Cardiac muscle cell (in vitro differentiated cells and primary cell): ENCODE data around the gene GID8. TPM values are rescaled to one million over a fixed set of nuclear protein-coding genes. Genes with fewer than 3 reads are reported as not detected.

Experiments
- DNase-seq, 2 donors: peaks; one replicate each; pipeline versions ENCODE4 v3.0.0 to v3.0.0-alpha.2; 2010 to 2017; ENCODE audit warnings: low read depth in 1 of 2, low spot score in 1 of 2
- H3K27ac ChIP-seq: fragments of 200-600 bp; sonication (generic); 2 replicates; pipeline ENCODE4 v1.5.1; 2016
- H3K27me3 ChIP-seq: fragments of 200-600 bp; sonication (generic); 2 replicates; pipeline ENCODE4 v1.6.0; 2016; ENCODE audit warnings: control low read depth
- H3K36me3 ChIP-seq: fragments of 200-600 bp; sonication (generic); 2 replicates; pipeline ENCODE4 v1.5.1; 2016; ENCODE audit warnings: control low read depth
- H3K4me1 ChIP-seq: fragments of 200-600 bp; sonication (generic); 2 replicates; pipeline ENCODE4 v1.8.1; 2017; ENCODE audit warnings: low read depth, mild to moderate bottlenecking, mixed run types
- H3K4me3 ChIP-seq: fragments of 200-600 bp; sonication (generic); 2 replicates; pipeline ENCODE4 v1.5.1; 2016; ENCODE audit warnings: mild to moderate bottlenecking
- H3K9me3 ChIP-seq: fragments of 200-600 bp; sonication (generic); 2 replicates; pipeline ENCODE4 v1.5.1; 2017; ENCODE audit warnings: low read depth, mild to moderate bottlenecking, control low read depth
- polyA plus RNA-seq: library from polyadenylated mRNA; unstranded; fragments of >200 nt; fragmentation: Nextera tagmentation; extraction: Ambion mirVana; gene quantifications from 2 replicates; pipeline ENCODE4 v1.2.1, GENCODE V29; 2016
- total RNA-seq: library from RNA; depleted of rRNA; stranded (reverse); fragments of >200 nt; gene quantifications from 2 replicates; pipeline ENCODE4 v1.2.3, GENCODE V29; 2016
- TF ChIP-seq, protein P1 (sequence below): IDR thresholded peaks from 2 replicates; pipeline ENCODE4 v1.5.1; 2012; ENCODE audit warnings: low read depth, mild to moderate bottlenecking, low read length

GID8 gene
- total and polyA plus RNA-seq, 2 experiments from 2014 or later, result 24.5 to 49.5 TPM

DNA sequence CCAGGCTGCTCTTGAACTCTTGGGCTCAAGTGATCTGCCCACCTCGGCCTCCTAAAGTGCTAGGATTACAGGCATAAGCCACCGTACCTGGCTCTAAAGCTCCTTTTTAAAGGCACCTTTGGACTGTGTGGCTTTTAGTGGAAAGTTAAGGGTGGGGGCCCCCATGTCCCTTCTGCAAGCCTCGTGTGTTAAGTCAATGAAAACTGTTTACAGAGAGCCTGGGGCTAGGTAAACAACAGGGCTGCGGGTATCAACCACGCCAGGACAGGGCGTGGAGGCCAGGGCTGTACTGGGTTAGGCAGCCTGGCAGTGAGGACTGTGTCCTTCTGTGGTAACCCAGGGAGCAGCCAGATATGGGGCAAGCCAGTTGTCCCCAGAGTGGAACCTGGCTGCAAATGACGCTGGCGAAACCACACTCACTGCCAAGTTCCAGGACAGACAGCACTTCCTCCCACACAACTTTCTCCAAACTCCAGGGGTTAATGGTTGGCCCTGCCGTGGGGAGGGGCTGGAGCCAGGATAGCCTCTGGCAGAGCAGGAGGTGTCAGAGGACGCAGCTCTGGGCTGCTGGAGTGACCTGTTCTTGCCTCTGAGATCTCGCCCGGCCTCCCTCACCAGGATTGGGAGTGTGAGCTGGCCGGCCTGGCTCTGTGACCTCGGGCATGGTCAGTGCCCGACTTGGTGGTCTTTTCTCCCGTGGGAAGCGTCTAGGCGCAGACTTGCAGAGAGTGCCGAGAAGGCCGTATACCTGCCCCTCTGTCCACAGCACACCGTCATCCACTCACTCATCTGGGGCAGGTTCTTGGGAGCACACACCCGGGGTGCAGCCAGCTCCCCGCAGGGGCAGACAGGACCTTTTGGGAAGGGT, 17.8 kb downstream of the GID8 start:
- Histone ChIP-seq H3K36me3 (no peaks in the 10 kb centered on the region), H3K9me3 (no peaks in the 10 kb centered on the region), H3K4me3 (no peak overlapping the region), H3K4me1 (peaks cover 10% of the 10 kb centered on the region), H3K27ac (no peak overlapping the region), H3K27me3 (no peaks in the 10 kb centered on the region)
- TF ChIP-seq, protein P1, sequence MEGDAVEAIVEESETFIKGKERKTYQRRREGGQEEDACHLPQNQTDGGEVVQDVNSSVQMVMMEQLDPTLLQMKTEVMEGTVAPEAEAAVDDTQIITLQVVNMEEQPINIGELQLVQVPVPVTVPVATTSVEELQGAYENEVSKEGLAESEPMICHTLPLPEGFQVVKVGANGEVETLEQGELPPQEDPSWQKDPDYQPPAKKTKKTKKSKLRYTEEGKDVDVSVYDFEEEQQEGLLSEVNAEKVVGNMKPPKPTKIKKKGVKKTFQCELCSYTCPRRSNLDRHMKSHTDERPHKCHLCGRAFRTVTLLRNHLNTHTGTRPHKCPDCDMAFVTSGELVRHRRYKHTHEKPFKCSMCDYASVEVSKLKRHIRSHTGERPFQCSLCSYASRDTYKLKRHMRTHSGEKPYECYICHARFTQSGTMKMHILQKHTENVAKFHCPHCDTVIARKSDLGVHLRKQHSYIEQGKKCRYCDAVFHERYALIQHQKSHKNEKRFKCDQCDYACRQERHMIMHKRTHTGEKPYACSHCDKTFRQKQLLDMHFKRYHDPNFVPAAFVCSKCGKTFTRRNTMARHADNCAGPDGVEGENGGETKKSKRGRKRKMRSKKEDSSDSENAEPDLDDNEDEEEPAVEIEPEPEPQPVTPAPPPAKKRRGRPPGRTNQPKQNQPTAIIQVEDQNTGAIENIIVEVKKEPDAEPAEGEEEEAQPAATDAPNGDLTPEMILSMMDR, result no peak
- no peak for DNase-seq

DNA sequence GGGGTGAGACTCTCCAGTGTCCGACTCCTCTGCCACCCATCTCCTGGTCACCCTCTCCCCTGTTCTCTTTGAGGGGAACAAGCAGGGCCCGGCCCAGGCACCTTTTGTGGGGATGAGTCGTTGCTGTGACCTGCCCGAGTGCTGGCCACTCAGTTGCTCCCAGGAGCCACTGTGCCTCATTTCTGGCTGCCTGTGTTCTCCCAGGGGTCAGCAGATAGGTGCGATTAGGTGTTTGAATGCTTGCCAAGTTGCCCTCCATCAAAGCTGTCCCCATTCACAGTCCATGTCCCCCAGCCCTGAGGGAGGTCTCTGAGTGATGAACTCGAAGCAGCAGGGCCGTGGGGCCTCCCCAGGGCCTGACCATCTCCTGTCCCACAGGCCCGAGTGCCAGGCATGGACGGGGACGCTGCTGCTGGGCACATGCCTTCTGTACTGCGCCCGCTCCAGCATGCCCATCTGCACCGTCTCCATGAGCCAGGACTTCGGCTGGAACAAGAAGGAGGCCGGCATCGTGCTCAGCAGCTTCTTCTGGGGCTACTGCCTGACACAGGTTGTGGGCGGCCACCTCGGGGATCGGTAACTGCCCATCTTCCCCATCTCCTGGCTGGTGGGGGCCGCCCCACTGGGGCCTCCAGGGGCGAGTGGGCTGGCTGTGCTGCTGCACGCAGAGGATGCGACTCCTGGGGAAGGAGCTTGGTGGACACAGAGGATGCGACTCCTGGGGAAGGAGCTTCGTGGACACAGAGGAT, 18.6 kb downstream of the GID8 start:
- Histone ChIP-seq H3K4me1 (peaks cover 10% of the 10 kb centered on the region), H3K36me3 (no peaks in the 10 kb centered on the region), H3K9me3 (no peaks in the 10 kb centered on the region), H3K27me3 (no peaks in the 10 kb centered on the region), H3K27ac (no peak overlapping the region), H3K4me3 (no peak overlapping the region)
- DNase-seq, result no peak
- TF ChIP-seq, protein P1, result no peak

DNA sequence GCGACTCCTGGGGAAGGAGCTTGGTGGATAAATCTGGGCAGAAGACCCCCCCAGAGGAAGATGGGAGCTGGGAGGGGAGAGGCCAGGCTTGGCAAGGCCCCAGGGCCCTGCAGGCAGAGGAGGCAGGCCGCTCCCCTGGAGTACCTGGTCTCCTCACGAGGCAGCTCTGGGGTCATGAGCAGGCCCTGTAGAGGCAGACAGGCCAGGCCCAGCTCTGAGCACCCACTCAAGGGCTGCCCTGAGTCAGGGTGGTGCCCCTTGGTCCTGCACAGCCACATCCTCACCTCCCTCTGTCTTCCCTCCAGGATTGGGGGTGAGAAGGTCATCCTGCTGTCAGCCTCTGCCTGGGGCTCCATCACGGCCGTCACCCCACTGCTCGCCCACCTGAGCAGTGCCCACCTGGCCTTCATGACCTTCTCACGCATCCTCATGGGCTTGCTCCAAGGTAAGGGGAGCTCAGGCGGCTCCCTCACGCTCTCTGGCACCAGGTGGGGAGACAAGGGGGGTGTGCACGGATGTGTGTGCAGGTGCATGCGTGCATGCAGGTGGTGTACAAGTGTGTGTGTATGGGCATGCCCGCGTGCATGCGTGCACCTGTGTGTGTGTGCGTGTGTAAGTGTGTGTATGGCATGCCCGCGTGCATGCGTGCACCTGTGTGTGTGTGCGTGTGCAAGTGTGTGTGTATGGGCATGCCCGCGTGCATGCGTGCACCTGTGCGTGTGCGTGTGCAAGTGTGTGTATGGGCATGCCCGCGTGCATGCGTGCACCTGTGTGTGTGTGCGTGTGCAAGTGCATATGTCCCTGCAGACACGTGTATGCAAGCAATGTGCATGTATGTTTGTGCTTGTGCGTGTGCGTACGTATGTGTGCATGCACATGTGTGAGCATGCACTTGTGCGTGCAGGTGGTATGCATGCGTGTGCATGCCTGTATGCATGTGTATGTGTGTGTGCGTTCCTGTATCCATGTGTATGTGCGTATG, 19.5 kb downstream of the GID8 start:
- no peak overlapping the region for H3K27ac ChIP-seq
- H3K36me3 ChIP-seq, result no peaks in the 10 kb centered on the region
- H3K4me3 ChIP-seq, result no peak overlapping the region
- no peaks in the 10 kb centered on the region for H3K27me3 ChIP-seq
- TF ChIP-seq, protein P1, result no peak
- DNase-seq, result no peak
- H3K9me3 ChIP-seq, result no peaks in the 10 kb centered on the region
- H3K4me1 ChIP-seq, result peaks cover 10% of the 10 kb centered on the region

DNA sequence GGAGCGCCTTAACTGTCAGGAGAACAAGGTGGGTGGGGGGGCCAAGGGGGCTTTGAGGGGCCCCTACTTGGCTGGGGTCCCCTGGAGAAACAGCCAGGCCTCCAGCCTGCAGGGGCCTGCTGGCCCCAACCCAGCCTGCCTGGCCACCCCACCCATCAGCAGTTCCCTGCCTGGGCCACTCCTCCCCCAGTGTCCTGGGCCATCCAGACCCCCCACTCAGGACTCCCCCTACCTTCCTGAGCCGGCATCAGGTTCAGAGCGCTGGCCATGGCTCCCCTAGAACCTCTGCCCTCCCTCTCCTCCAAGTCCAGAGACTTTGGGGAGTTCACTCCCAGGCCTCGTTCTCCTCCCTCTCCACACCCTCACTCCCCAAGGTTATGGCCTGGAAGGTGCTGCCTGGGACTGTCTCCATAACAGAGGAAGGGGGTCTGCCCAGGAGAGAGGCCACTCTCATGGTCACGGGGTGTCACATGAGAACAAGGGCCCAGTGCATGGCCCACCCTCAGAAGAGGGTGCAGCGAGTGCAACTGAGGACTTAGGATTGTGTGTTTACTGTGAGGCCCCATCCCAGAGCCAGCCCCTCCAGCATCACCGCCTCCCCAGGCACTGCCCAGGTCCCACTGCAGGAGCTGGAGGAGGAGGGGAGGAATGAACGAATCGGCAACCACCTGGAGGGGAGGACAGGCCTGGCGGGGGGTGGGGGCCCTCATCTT, 20.6 kb downstream of the GID8 start:
- TF ChIP-seq, protein P1, result no peak
- no peaks in the 10 kb centered on the region for H3K27me3 ChIP-seq
- peaks cover 9% of the 10 kb centered on the region for H3K4me1 ChIP-seq
- H3K36me3 ChIP-seq, result no peaks in the 10 kb centered on the region
- H3K27ac ChIP-seq, result no peak overlapping the region
- H3K4me3 ChIP-seq, result no peak overlapping the region
- DNase-seq, result no peak
- no peaks in the 10 kb centered on the region for H3K9me3 ChIP-seq
